ENCODE measurements around the gene PPFIA3. TPM values are rescaled to one million over a fixed set of nuclear protein-coding genes. Genes with fewer than 3 reads are reported as not detected.

The PPFIA3 gene
- polyA plus RNA-seq, 6 donors from 2014 or later, result 0.23 to 0.26 TPM; not detected in 4

GRCh38 chr19:49150944-49151243, 31.6 kb downstream of the PPFIA3 start:
- peak overlapping the region; percentile 78 to 89 (median 85) for H3K4me3 Mint-ChIP-seq
- H3K27ac Mint-ChIP-seq, result no peak overlapping the region
- ATAC-seq (ENCODE audit: low read depth in 2 of 2), result no peak
- peaks cover 38 to 50% (median 47%) of the 10 kb centered on the region in 3 donors for H3K4me1 Mint-ChIP-seq
- peaks cover 6 to 15% (median 11%) of the 10 kb centered on the region in 7 donors for H3K9me3 Mint-ChIP-seq
- peaks cover 0 to 23% of the 10 kb centered on the region in 2 donors for H3K36me3 Mint-ChIP-seq
- no peak for DNase-seq
- H3K27me3 Mint-ChIP-seq, result peaks cover 58 to 98% (median 82%) of the 10 kb centered on the region in 3 donors

GRCh38 chr19:49151267-49152118, 32.1 kb downstream of the PPFIA3 start:
- Mint-ChIP-seq H3K27ac (peak overlapping the region in 2 of 6 donors; percentile 83 to 86), H3K27me3 (peaks cover 56 to 98% (median 82%) of the 10 kb centered on the region in 3 donors), H3K36me3 (peaks cover 0 to 23% of the 10 kb centered on the region in 2 donors), H3K4me1 (peaks cover 37 to 47% (median 41%) of the 10 kb centered on the region in 3 donors), H3K4me3 (peak overlapping the region; percentile 64 to 88 (median 84)), H3K9me3 (peaks cover 6 to 15% (median 11%) of the 10 kb centered on the region in 7 donors)
- DNase-seq (peak; percentile 24), ATAC-seq (ENCODE audit: low read depth in 2 of 2) (peak; percentile 60 to 62)

GRCh38 chr19:49152119-49152550, 32.8 kb downstream of the PPFIA3 start:
- Mint-ChIP-seq H3K27me3 (peaks cover 51 to 95% (median 80%) of the 10 kb centered on the region in 3 donors), H3K4me3 (peak overlapping the region in 3 of 8 donors; percentile 78 to 88 (median 82)), H3K4me1 (peaks cover 37 to 47% (median 41%) of the 10 kb centered on the region in 3 donors), H3K9me3 (peaks cover 6 to 15% (median 11%) of the 10 kb centered on the region in 7 donors), H3K36me3 (peaks cover 0 to 23% of the 10 kb centered on the region in 2 donors), H3K27ac (no peak overlapping the region)
- ATAC-seq (ENCODE audit: low read depth in 2 of 2) (peak; percentile 6 to 7), DNase-seq (no peak)

- Mint-ChIP-seq H3K4me1 (peaks cover 40 to 47% (median 43%) of the 10 kb centered on the region in 3 donors), H3K27ac (no peak overlapping the region)
Observed at GRCh38 chr19:49153167-49153809, 33.9 kb downstream of the PPFIA3 start.

GRCh38 chr19:49154279-49154678, 34.9 kb downstream of the PPFIA3 start:
- H3K27ac Mint-ChIP-seq, result peak overlapping the region in 1 of 6 donors; percentile 6
- H3K36me3 Mint-ChIP-seq, result peaks cover 0 to 23% of the 10 kb centered on the region in 2 donors
- DNase-seq (no peak), ATAC-seq (ENCODE audit: low read depth in 2 of 2) (no peak)
- H3K9me3 Mint-ChIP-seq, result peaks cover 8 to 15% (median 11%) of the 10 kb centered on the region in 7 donors
- peak overlapping the region in 2 of 8 donors; percentile 43 to 50 for H3K4me3 Mint-ChIP-seq
- peaks cover 49 to 89% (median 76%) of the 10 kb centered on the region in 3 donors for H3K27me3 Mint-ChIP-seq
- H3K4me1 Mint-ChIP-seq, result peaks cover 35 to 41% (median 37%) of the 10 kb centered on the region in 3 donors

More at GRCh38 chr19:49153167-49153809, 33.9 kb downstream of the PPFIA3 start:
- Mint-ChIP-seq H3K4me3 (peak overlapping the region in 4 of 8 donors; percentile 12 to 88 (median 64)), H3K27me3 (peaks cover 48 to 92% (median 80%) of the 10 kb centered on the region in 3 donors), H3K36me3 (peaks cover 0 to 23% of the 10 kb centered on the region in 2 donors), H3K9me3 (peaks cover 8 to 15% (median 11%) of the 10 kb centered on the region in 7 donors)
- DNase-seq (no peak), ATAC-seq (ENCODE audit: low read depth in 2 of 2) (no peak)

GRCh38 chr19:49155005-49155819, 35.9 kb downstream of the PPFIA3 start, which contains the start of gene HRC:
TSS of gene HRC (minus strand) at chr19:49155396. CDS start at chr19:49155237, 159 bp downstream.
- ATAC-seq (ENCODE audit: low read depth in 2 of 2) (no peak), DNase-seq (no peak)
- H3K4me3 Mint-ChIP-seq, result peak within 1 kb of the TSS in 3 of 8 donors; percentile 9 to 50 (median 43)
- H3K4me1 Mint-ChIP-seq, result peaks cover 27 to 33% (median 31%) of the 10 kb centered on the region in 3 donors
- H3K36me3 Mint-ChIP-seq, result peaks cover 0 to 23% of the 10 kb centered on the region in 2 donors
- H3K27me3 Mint-ChIP-seq, result peaks cover 49 to 88% (median 80%) of the 10 kb centered on the region in 3 donors
- peaks cover 8 to 15% (median 11%) of the 10 kb centered on the region in 7 donors for H3K9me3 Mint-ChIP-seq
- H3K27ac Mint-ChIP-seq, result peak within 1 kb of the TSS in 2 of 6 donors; percentile 6 to 59

- no peak for DNase-seq
- Mint-ChIP-seq H3K4me1 (peaks cover 23 to 35% (median 28%) of the 10 kb centered on the region in 3 donors), H3K36me3 (peaks cover 0 to 23% of the 10 kb centered on the region in 2 donors), H3K27ac (no peak overlapping the region), H3K4me3 (no peak overlapping the region), H3K27me3 (peaks cover 53 to 90% (median 87%) of the 10 kb centered on the region in 3 donors), H3K9me3 (peaks cover 8 to 15% (median 11%) of the 10 kb centered on the region in 7 donors)
- ATAC-seq (ENCODE audit: low read depth in 2 of 2), result no peak
Observed at GRCh38 chr19:49155820-49156346, 36.5 kb downstream of the PPFIA3 start.

- DNase-seq, result no peak
- H3K36me3 Mint-ChIP-seq, result peaks cover 0 to 18% of the 10 kb centered on the region in 2 donors
- ATAC-seq (ENCODE audit: low read depth in 2 of 2), result peak; percentile 48 to 51
- peaks cover 10 to 24% (median 15%) of the 10 kb centered on the region in 3 donors for H3K4me1 Mint-ChIP-seq
- H3K4me3 Mint-ChIP-seq, result peak within 1 kb of the TSS in 6 of 8 donors; percentile 2 to 85 (median 58)
- peak within 1 kb of the TSS in 1 of 6 donors; percentile 90 for H3K27ac Mint-ChIP-seq
- peaks cover 3 to 15% (median 9%) of the 10 kb centered on the region in 7 donors for H3K9me3 Mint-ChIP-seq
- peaks cover 53 to 80% (median 80%) of the 10 kb centered on the region in 3 donors for H3K27me3 Mint-ChIP-seq
Observed at GRCh38 chr19:49157445-49158224, 38.3 kb downstream of the PPFIA3 start, which contains the start of gene TRPM4. TSS of gene TRPM4 (plus strand) at chr19:49157792. CDS start at chr19:49157867, 75 bp downstream.

- DNase-seq (no peak), ATAC-seq (ENCODE audit: low read depth in 2 of 2) (no peak)
- Mint-ChIP-seq H3K27ac (no peak overlapping the region), H3K36me3 (no peaks in the 10 kb centered on the region), H3K4me1 (peaks cover 7 to 15% (median 7%) of the 10 kb centered on the region in 3 donors), H3K27me3 (peaks cover 37 to 50% (median 50%) of the 10 kb centered on the region in 3 donors), H3K9me3 (peaks cover 0 to 6% (median 0%) of the 10 kb centered on the region in 7 donors), H3K4me3 (no peak overlapping the region)
Observed at GRCh38 chr19:49160450-49161189, 41.3 kb downstream of the PPFIA3 start.

- ATAC-seq (ENCODE audit: low read depth in 2 of 2) (no peak), DNase-seq (no peak)
- H3K4me1 Mint-ChIP-seq, result peaks cover 7 to 14% (median 7%) of the 10 kb centered on the region in 3 donors
- peaks cover 0 to 6% (median 0%) of the 10 kb centered on the region in 7 donors for H3K9me3 Mint-ChIP-seq
- peaks cover 31 to 50% (median 47%) of the 10 kb centered on the region in 3 donors for H3K27me3 Mint-ChIP-seq
- H3K36me3 Mint-ChIP-seq, result no peaks in the 10 kb centered on the region
- H3K4me3 Mint-ChIP-seq, result peak overlapping the region in 1 of 8 donors; percentile 33
- no peak overlapping the region for H3K27ac Mint-ChIP-seq
Observed at GRCh38 chr19:49161987-49162386, 42.6 kb downstream of the PPFIA3 start.

Data from naive B cell (primary cell).